IMR-90 (cell line): Measurements from ENCODE around the gene STRIP1. TPM values are rescaled to one million over a fixed set of nuclear protein-coding genes. Genes with fewer than 3 reads are reported as not detected.

Source experiments
- ATAC-seq: fragments of 200-7000 bp; cut with Tn5 transposase; 2 replicates; pipeline ENCODE4 v1.9.1; 2020; ENCODE audit warnings: low read depth, mild to moderate bottlenecking, moderate library complexity
- BruUV-seq: library from RNA; stranded (reverse); fragments of 400-500 nt; replicated peaks from 2 replicates; lab custom pipeline; 2021; lab: Mats Ljungman, UMichigan
- CTCF ChIA-PET: fragments of 300-600 bp; formaldehyde crosslinking; extraction: SDS; loops from one replicate; lab custom pipeline; 2021; ENCODE audit warnings: antibody characterized with exemption; lab: Yijun Ruan, JAX
- POLR2A ChIA-PET: fragments of 300-600 bp; sonication (Branson Sonifier 250); formaldehyde crosslinking; loops from one replicate; lab custom pipeline; 2022; ENCODE audit warnings: antibody characterized with exemption; ENCODE audit not compliant: unreplicated experiment; lab: Charles Lee
- DNase-seq: peaks from one replicate; pipeline ENCODE4 v3.0.0; 2013
- H2AFZ ChIP-seq: replicated peaks from 2 replicates; pipeline ENCODE3; 2013; ENCODE audit warnings: low read length, mild to moderate bottlenecking; ENCODE audit not compliant: poor library complexity
- H2AK5ac ChIP-seq: 2 replicates; pipeline ENCODE4 v1.6.1; 2013; ENCODE audit warnings: low read depth, low read length, inconsistent platforms
- H2AK9ac ChIP-seq: replicated peaks from 2 replicates; pipeline ENCODE3; 2013; ENCODE audit warnings: mild to moderate bottlenecking, low read depth, low read length, moderate library complexity; ENCODE audit not compliant: poor library complexity
- H2BK120ac ChIP-seq: 2 replicates; pipeline ENCODE4 v1.6.1; 2013; ENCODE audit warnings: low read depth, low read length, inconsistent platforms
- H2BK15ac ChIP-seq: 3 replicates; pipeline ENCODE4 v1.6.1; 2013; ENCODE audit warnings: low read depth, low read length, inconsistent platforms
- H2BK20ac ChIP-seq: 2 replicates; pipeline ENCODE4 v1.6.1; 2013; ENCODE audit warnings: low read depth, mild to moderate bottlenecking, inconsistent platforms, low read length, moderate library complexity
- H2BK5ac ChIP-seq: 2 replicates; pipeline ENCODE4 v1.6.1; 2013; ENCODE audit warnings: mild to moderate bottlenecking, low read depth, low read length, inconsistent platforms; ENCODE audit not compliant: poor library complexity, severe bottlenecking
- H3K14ac ChIP-seq: replicated peaks from 2 replicates; pipeline ENCODE4 v1.6.1; 2013; ENCODE audit warnings: low read depth, low read length, inconsistent platforms
- H3K18ac ChIP-seq: 2 replicates; pipeline ENCODE4 v1.6.1; 2013; ENCODE audit warnings: low read depth, low read length, control low read depth
- H3K23ac ChIP-seq: 2 replicates; pipeline ENCODE4 v1.6.1; 2013; ENCODE audit warnings: low read depth, low read length, inconsistent platforms
- H3K27ac ChIP-seq: 2 replicates; pipeline ENCODE4 v1.5.1; 2013; ENCODE audit warnings: mild to moderate bottlenecking, control low read depth, low read length; ENCODE audit not compliant: insufficient read depth
- H3K27me3 ChIP-seq: 2 replicates; pipeline ENCODE4 v1.6.1; 2013; ENCODE audit warnings: low read length; ENCODE audit not compliant: control insufficient read depth, insufficient read depth
- H3K36me3 ChIP-seq: 2 replicates; pipeline ENCODE4 v1.6.1; 2013; ENCODE audit warnings: low read length, mixed read lengths; ENCODE audit not compliant: control insufficient read depth, insufficient read depth
- H3K4ac ChIP-seq: 2 replicates; pipeline ENCODE4 v1.6.1; 2013; ENCODE audit warnings: low read depth, low read length, inconsistent platforms
- H3K4me1 ChIP-seq: 2 replicates; pipeline ENCODE4 v1.6.1; 2013; ENCODE audit warnings: low read length, mixed read lengths; ENCODE audit not compliant: control insufficient read depth, insufficient read depth
- H3K4me2 ChIP-seq: 2 replicates; pipeline ENCODE4 v1.6.1; 2013; ENCODE audit warnings: low read depth, mild to moderate bottlenecking, control low read depth, low read length, moderate library complexity
- H3K4me3 ChIP-seq: 2 replicates; pipeline ENCODE4 v1.5.1; 2013; ENCODE audit warnings: low read depth, mild to moderate bottlenecking, control low read depth, low read length, moderate library complexity; ENCODE audit not compliant: insufficient read depth
- H3K56ac ChIP-seq: 2 replicates; pipeline ENCODE4 v1.6.1; 2013; ENCODE audit warnings: low read length, inconsistent platforms; ENCODE audit not compliant: insufficient read depth; ENCODE audit errors: extremely low read depth
- H3K79me1 ChIP-seq, 2 experiments: 2 replicates each; pipeline ENCODE4 v1.6.1; 2013; ENCODE audit warnings: low read length in 2 of 2, inconsistent platforms in 1 of 2, low read depth in 1 of 2
- H3K9ac ChIP-seq: 2 replicates; pipeline ENCODE4 v1.6.1; 2013; ENCODE audit warnings: low read depth, low read length, control low read depth
- H3K9me1 ChIP-seq: 2 replicates; pipeline ENCODE4 v1.6.1; 2013; ENCODE audit warnings: low read length, inconsistent platforms; ENCODE audit not compliant: insufficient read depth
- H3K9me3 ChIP-seq: 2 replicates; pipeline ENCODE4 v1.6.1; 2013; ENCODE audit warnings: low read length; ENCODE audit not compliant: control insufficient read depth, insufficient read depth
- H4K20me1 ChIP-seq: 2 replicates; pipeline ENCODE4 v1.6.1; 2013; ENCODE audit warnings: low read length, inconsistent platforms; ENCODE audit not compliant: insufficient read depth
- H4K5ac ChIP-seq: 2 replicates; pipeline ENCODE4 v1.6.1; 2013; ENCODE audit warnings: mild to moderate bottlenecking, low read depth, low read length, control low read depth
- H4K8ac ChIP-seq, 2 experiments: 2 replicates each; pipeline ENCODE4 v1.6.1; 2013; ENCODE audit warnings: low read depth in 2 of 2, low read length in 2 of 2, control low read depth in 1 of 2, inconsistent platforms in 1 of 2
- H4K91ac ChIP-seq: 2 replicates; pipeline ENCODE4 v1.6.1; 2013; ENCODE audit warnings: low read depth, low read length, inconsistent platforms; ENCODE audit not compliant: insufficient read depth
- CHD1 ChIP-seq: IDR thresholded peaks from 2 replicates; pipeline ENCODE4 v1.6.1; 2012; ENCODE audit warnings: low read depth, low read length, improper control_type of control experiment
- MAFK ChIP-seq: IDR thresholded peaks from 2 replicates; pipeline ENCODE4 v1.6.1; 2012; ENCODE audit warnings: low read depth, low read length, improper control_type of control experiment
- MXI1 ChIP-seq: IDR thresholded peaks from 2 replicates; pipeline ENCODE4 v1.6.1; 2012; ENCODE audit warnings: low read depth, mild to moderate bottlenecking, low read length, moderate library complexity, borderline replicate concordance
- POLR2A ChIP-seq: IDR thresholded peaks from 2 replicates; pipeline ENCODE4 v1.6.1; 2012; ENCODE audit warnings: mild to moderate bottlenecking, low read depth, low read length
- RAD21 ChIP-seq: IDR thresholded peaks from 2 replicates; pipeline ENCODE4 v1.6.1; 2012; ENCODE audit warnings: low read length, improper control_type of control experiment
- RFX5 ChIP-seq: IDR thresholded peaks from 2 replicates; pipeline ENCODE4 v1.8.0; 2012; ENCODE audit warnings: low read depth, mild to moderate bottlenecking, low read length, moderate library complexity
- SMC3 ChIP-seq: fragments of 150-350 bp; IDR thresholded peaks from 2 replicates; pipeline ENCODE4 v1.6.1; 2016; ENCODE audit warnings: low read depth, mild to moderate bottlenecking, antibody characterized with exemption, low read length, moderate library complexity
- WGBS, 2 experiments: methylation state at CpG; one replicate each; pipeline versions ENCODE4 v1.1.5 to v1.1.7; 2013; ENCODE audit warnings: missing lambda C conversion rate in 2 of 2; ENCODE audit not compliant: insufficient read length in 1 of 2; ENCODE audit errors: extremely low coverage in 2 of 2; 5-methylcytosine and 5-hydroxymethylcytosine counted together
- dilution Hi-C: fragments of 300-500 bp; cut with HindIII; formaldehyde crosslinking; loops from one replicate; pipeline ENCODE4 v1.14.3; 2018; ENCODE audit warnings: low sequenced_read_pairs; ENCODE audit not compliant: unreplicated experiment
- in situ Hi-C: fragments of 300-500 bp; cut with MboI; formaldehyde crosslinking; loops from 3 replicates; pipeline ENCODE4 v1.14.3; 2019; ENCODE audit warnings: low sequenced_read_pairs, inconsistent platforms, mixed read lengths
- intact Hi-C: fragments of 100-400 bp; cut with micrococcal nuclease; formaldehyde crosslinking; loops from 2 replicates; pipeline ENCODE4 v1.10.0; 2022
- polyA plus RNA-seq, 3 experiments: library from polyadenylated mRNA; depleted of rRNA; stranded (reverse); fragments of >200 nt; gene quantifications; 2 replicates each; pipeline ENCODE4 v1.2.3, GENCODE V29; 2012; ENCODE audit warnings: low replicate concordance in 1 of 3
- total RNA-seq: library from RNA; depleted of rRNA; stranded (reverse); fragments of >200 nt; gene quantifications from 2 replicates; pipeline ENCODE4 v1.2.3, GENCODE V29; 2012
- TF ChIP-seq, protein P1 (sequence below): conservative IDR thresholded peaks from 2 replicates; pipeline ENCODE4 v1.5.1; 2012; ENCODE audit warnings: mild to moderate bottlenecking, low read depth, low read length, improper control_type of control experiment
- TF ChIP-seq, protein P2 (sequence below): fragments of 150-350 bp; IDR thresholded peaks from 2 replicates; pipeline ENCODE4 v1.6.1; 2017; ENCODE audit warnings: mild to moderate bottlenecking, antibody characterized with exemption, low read length, low read depth
- TF ChIP-seq, protein P3 (sequence below): fragments of 150-350 bp; IDR thresholded peaks from 2 replicates; pipeline ENCODE4 v1.6.1; 2016; ENCODE audit warnings: low read depth, mild to moderate bottlenecking, low read length, moderate library complexity, borderline replicate concordance

The STRIP1 gene
- total and polyA plus RNA-seq, 2 of the 4 experiments (the other 2 are of a cell fraction), result 30.4 to 33.5 TPM

DNA sequence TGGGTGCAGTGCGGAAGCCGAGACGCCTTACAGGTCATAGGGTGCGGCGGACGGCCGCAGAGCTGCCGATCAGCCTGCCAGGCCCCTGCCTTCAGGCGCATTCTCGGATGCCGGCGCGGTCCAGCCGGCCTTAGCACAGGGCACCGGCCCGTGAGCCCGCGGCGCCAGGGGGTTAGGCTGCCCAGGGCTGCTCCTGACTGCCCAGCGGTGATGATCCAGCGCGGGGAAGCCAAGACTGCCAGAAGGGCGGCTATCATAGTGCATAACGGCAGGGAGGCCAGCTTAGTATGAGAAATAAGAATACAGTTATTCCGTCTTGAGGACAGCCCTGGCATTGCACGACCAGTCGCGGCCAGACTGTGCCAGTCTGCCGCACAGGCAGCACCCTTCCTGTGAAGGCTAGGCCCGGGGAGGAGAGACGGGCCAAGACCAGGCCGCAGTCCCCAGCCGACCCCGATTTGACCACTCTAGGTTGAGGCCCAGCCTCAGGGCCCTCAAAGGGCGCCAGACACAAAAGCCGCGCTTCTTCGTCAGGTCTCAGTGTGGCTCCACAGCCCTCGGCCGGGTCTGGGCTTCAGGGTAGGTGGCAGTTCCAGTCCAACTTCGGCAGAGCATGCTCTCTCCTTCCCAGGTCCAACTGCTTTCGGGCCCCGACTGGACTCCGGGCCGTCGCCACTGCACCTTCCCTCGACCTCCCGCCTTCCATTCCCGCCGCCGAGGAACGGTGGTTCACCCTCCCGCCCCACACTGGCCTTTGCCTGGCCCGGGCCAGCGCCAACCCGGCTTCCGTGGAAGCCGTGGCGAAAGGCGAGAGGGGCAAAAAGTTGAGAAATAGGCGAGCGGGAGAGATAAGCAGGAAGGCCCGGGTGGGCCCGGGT is 35.2 kb downstream of the STRIP1 start (continued):
- no peak for TF ChIP-seq MXI1

DNA sequence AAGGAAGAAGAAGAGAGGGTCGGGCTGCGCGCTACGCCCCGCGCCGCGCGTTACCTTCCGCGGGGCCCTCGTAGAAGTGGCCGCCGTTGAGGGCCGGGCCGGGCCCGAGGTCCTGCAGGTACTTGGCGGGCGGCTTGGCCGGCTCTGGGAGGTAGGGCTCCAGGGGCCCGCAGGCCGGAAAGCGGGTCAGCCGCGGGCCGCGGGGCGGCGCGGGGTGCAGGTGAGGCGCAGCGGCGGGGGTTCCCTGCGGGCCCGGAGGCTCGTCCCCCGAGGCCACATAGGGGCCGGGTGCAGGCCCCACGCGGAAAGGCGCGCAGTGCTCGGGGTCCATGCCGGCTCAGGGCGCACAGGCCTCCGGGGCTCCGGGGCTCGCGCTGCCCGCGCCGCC is 35.9 kb downstream of the STRIP1 start:
- Histone ChIP-seq H2BK5ac (no peak overlapping the region), H3K36me3 (no peaks in the 10 kb centered on the region), H3K9me3 (peaks cover 24% of the 10 kb centered on the region), H2AK5ac (no peak overlapping the region), H3K27me3 (peaks cover 88% of the 10 kb centered on the region), H4K8ac (no peak overlapping the region), H3K56ac (no peak overlapping the region), H3K9ac (no peak overlapping the region), H2BK15ac (no peak overlapping the region), H3K4me1 (no peaks in the 10 kb centered on the region; the same call in 1 of the 2 replicates), H2AFZ (no peak overlapping the region), H3K4ac (no peak overlapping the region), H3K18ac (no peak overlapping the region), H3K4me3 (no peak overlapping the region), H2BK20ac (no peak overlapping the region), H3K9me1 (no peaks in the 10 kb centered on the region), H2BK120ac (no peak overlapping the region), H3K23ac (no peak overlapping the region), H4K91ac (no peak overlapping the region), H4K5ac (no peak overlapping the region), H4K20me1 (peaks cover 21% of the 10 kb centered on the region; the same call in 1 of the 2 replicates), H3K4me2 (no peak overlapping the region), H2AK9ac (no peak overlapping the region), H3K27ac (no peak overlapping the region), H3K79me1 (no peaks in the 10 kb centered on the region), H3K14ac (no peak overlapping the region)
- DNase-seq (no peak), ATAC-seq (no peak)
- dilution Hi-C loops (no loop called here), in situ Hi-C loops (no loop called here), intact Hi-C loops (no loop called here)
- WGBS, 2 experiments, result 15% methylated on average over 15 of the region's 52 CpGs; no CpG with 5 or more reads in 1 of the 2 experiments
- ChIA-PET POLR2A (no interaction called here), CTCF (no interaction called here)
- BruUV-seq, result no TSS peak
- TF ChIP-seq CHD1 (no peak), RAD21 (no peak), RFX5 (no peak), MAFK (no peak), SMC3 (no peak), POLR2A (no peak)
- TF ChIP-seq, protein P1, sequence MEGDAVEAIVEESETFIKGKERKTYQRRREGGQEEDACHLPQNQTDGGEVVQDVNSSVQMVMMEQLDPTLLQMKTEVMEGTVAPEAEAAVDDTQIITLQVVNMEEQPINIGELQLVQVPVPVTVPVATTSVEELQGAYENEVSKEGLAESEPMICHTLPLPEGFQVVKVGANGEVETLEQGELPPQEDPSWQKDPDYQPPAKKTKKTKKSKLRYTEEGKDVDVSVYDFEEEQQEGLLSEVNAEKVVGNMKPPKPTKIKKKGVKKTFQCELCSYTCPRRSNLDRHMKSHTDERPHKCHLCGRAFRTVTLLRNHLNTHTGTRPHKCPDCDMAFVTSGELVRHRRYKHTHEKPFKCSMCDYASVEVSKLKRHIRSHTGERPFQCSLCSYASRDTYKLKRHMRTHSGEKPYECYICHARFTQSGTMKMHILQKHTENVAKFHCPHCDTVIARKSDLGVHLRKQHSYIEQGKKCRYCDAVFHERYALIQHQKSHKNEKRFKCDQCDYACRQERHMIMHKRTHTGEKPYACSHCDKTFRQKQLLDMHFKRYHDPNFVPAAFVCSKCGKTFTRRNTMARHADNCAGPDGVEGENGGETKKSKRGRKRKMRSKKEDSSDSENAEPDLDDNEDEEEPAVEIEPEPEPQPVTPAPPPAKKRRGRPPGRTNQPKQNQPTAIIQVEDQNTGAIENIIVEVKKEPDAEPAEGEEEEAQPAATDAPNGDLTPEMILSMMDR, result no peak
- TF ChIP-seq, protein P2, sequence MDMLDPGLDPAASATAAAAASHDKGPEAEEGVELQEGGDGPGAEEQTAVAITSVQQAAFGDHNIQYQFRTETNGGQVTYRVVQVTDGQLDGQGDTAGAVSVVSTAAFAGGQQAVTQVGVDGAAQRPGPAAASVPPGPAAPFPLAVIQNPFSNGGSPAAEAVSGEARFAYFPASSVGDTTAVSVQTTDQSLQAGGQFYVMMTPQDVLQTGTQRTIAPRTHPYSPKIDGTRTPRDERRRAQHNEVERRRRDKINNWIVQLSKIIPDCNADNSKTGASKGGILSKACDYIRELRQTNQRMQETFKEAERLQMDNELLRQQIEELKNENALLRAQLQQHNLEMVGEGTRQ, result no peak
- TF ChIP-seq, protein P3, sequence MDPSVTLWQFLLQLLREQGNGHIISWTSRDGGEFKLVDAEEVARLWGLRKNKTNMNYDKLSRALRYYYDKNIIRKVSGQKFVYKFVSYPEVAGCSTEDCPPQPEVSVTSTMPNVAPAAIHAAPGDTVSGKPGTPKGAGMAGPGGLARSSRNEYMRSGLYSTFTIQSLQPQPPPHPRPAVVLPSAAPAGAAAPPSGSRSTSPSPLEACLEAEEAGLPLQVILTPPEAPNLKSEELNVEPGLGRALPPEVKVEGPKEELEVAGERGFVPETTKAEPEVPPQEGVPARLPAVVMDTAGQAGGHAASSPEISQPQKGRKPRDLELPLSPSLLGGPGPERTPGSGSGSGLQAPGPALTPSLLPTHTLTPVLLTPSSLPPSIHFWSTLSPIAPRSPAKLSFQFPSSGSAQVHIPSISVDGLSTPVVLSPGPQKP, result no peak
